Bronchial epithelial cell (primary cell): ENCODE measurements around the gene MYO1D. TPM values are rescaled to one million over a fixed set of nuclear protein-coding genes. Genes with fewer than 3 reads are reported as not detected.
A peak's percentile ranks its signal among the peaks of the same experiment; 100 is the strongest.

Experiments used
- DNase-seq: peaks from one replicate; pipeline ENCODE4 v3.0.0-alpha.2; 2010; ENCODE audit warnings: low read depth
- FAIRE-seq: peaks from 2 replicates; lab custom pipeline; 2011; peaks lifted over from hg19 to GRCh38; lab: Jason Lieb, UNC
- H3K27me3 ChIP-seq: 2 replicates; pipeline ENCODE4 v1.5.1; 2011; ENCODE audit warnings: low read length; ENCODE audit not compliant: control insufficient read depth, insufficient read depth
- H3K36me3 ChIP-seq: 2 replicates; pipeline ENCODE4 v1.5.1; 2011; ENCODE audit warnings: low read length; ENCODE audit not compliant: control insufficient read depth, insufficient read depth
- H3K4me3 ChIP-seq: 2 replicates; pipeline ENCODE4 v1.5.1; 2011; ENCODE audit warnings: mild to moderate bottlenecking, low read depth, low read length, control low read depth
- CTCF ChIP-seq: IDR thresholded peaks from 2 replicates; pipeline ENCODE4 v1.5.1; 2011; ENCODE audit warnings: mild to moderate bottlenecking, moderate library complexity, low read length, control low read depth, inconsistent platforms; ENCODE audit not compliant: insufficient read depth, severe bottlenecking
- total RNA-seq: library from RNA; depleted of rRNA; stranded (reverse); fragments of >200 nt; gene quantifications from 2 replicates; pipeline ENCODE4 v1.2.1, GENCODE V29; 2014

Gene MYO1D
- total RNA-seq, 1 donor from 2014 or later: 35.8 TPM

- no peaks in the 10 kb centered on the region for H3K36me3 ChIP-seq
- TF ChIP-seq CTCF: no peak
- FAIRE-seq (no peak), DNase-seq (no peak)
- no peak overlapping the region for H3K4me3 ChIP-seq
- H3K27me3 ChIP-seq: no peaks in the 10 kb centered on the region
Observed at GRCh38 chr17:32917081-32917480, 40.2 kb upstream of the MYO1D start.

DNA sequence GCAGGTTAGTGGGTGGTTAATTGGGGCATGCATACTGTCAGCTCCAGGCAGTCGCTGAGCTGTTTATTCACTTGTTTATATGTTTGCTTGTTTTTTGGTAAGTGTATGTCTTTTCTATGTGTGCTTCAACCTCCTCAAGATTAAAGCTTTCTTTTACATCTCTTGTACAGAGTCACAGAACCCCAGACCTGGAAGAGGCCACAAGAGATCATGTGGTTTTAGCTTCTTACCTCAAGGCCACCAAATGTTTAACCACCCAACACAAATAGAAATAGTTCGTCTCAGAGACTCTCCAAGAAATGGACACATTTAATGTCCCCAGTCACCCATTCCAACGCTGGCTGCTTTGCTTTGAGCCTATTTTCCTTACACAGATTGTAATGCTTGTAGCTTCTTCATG is 39.2 kb upstream of the MYO1D start:
- no peaks in the 10 kb centered on the region for H3K36me3 ChIP-seq
- TF ChIP-seq CTCF: no peak
- no peak overlapping the region for H3K4me3 ChIP-seq
- no peak for DNase-seq
- FAIRE-seq: no peak
- H3K27me3 ChIP-seq: no peaks in the 10 kb centered on the region

DNA sequence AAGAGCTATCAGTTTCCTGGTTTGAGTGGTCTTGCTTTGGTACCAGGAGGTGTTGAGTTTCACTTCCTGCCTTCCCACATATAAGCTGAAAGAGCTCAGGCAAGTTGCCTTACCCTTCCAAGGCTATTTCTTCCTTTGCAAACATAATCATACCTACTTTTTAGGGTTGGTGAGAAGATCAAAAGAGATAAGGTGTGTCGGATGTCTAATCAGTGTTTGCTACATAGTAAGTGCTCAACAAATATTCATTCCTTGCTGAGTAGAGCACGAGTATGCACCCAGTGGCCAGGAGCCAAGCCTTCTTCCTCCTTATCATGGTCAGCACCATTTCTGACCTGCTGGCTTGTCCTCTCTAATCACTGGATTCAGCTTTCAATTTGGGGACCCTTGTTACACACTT is 38.3 kb upstream of the MYO1D start:
- H3K4me3 ChIP-seq: no peak overlapping the region
- no peak for TF ChIP-seq CTCF
- no peaks in the 10 kb centered on the region for H3K27me3 ChIP-seq
- H3K36me3 ChIP-seq: no peaks in the 10 kb centered on the region
- DNase-seq: no peak
- no peak for FAIRE-seq

GRCh38 chr17:32914181-32914580 is 37.3 kb upstream of the MYO1D start:
- DNase-seq (no peak), FAIRE-seq (no peak)
- no peak overlapping the region for H3K4me3 ChIP-seq

DNA sequence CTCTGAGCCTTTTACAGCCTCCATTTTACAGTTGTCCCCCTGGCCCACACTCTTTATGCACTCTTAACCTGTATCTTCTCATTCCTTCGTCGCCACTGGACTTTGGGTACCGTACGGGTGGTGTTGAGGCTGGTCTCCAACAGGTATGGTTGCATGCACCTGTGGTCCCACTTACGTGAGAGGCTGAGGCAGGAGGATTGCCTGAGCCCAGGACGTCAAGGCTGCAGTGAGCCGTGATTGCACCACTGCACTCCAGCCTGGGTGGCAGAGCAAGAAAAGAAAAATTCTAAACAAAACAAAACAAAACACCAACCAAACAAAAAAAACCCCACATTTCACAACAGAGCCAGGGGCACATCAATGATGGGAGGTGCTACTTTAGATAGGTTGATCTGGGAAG is 36.7 kb upstream of the MYO1D start:
- TF ChIP-seq CTCF: no peak
- FAIRE-seq (no peak), DNase-seq (no peak)
- H3K4me3 ChIP-seq: no peak overlapping the region
- no peaks in the 10 kb centered on the region for H3K27me3 ChIP-seq
- no peaks in the 10 kb centered on the region for H3K36me3 ChIP-seq

More at GRCh38 chr17:32914181-32914580, 37.3 kb upstream of the MYO1D start:
- Histone ChIP-seq H3K27me3 (no peaks in the 10 kb centered on the region), H3K36me3 (no peaks in the 10 kb centered on the region)
- no peak for TF ChIP-seq CTCF

DNA sequence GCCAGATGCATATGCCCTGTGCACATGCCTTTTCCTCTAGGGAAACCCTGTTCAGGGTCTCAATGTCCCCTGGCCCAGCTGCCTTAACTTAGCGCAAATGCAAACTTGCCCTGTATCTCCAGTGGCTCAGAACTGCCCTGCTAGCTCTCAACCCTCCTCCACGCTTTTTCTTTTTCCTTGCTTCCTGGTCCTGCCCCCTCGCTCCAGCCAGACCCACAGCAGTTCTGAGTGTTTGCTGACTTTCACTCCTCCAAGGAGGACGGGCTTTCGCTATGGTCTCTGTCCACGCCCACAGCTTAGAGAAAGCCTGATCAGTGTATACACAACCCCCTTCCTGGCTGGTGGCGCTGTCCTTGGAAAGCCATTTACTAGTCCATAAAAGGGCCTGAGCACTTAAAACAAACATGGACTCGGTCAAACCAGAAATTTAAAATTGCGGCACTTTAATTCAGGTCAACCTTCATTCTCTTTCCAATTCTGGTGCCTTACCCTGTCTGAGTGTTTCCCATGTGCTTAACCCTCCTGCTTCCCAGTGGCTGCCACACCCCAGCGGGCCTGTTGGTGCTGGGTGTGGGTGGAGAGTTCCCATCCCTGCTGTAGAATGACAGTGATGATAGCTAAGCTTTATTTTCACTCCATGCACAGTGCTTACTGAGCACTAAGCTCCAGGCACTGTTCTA is 35.4 kb upstream of the MYO1D start:
- no peak for FAIRE-seq
- Histone ChIP-seq H3K27me3 (no peaks in the 10 kb centered on the region), H3K4me3 (no peak overlapping the region), H3K36me3 (no peaks in the 10 kb centered on the region)
- DNase-seq: peak; percentile 70
- TF ChIP-seq CTCF: peak; percentile 15
